Gastroesophageal sphincter (tissue), 4 donors: ENCODE results near the gene IKZF2. TPM values are rescaled to one million over a fixed set of nuclear protein-coding genes. Genes with fewer than 3 reads are reported as not detected.

Experiments
- ATAC-seq: fragments of 150-250 bp; one replicate; pipeline ENCODE4 v1.9.1; 2016; ENCODE audit warnings: mild to moderate bottlenecking, moderate library complexity
- H3K27ac ChIP-seq, 4 donors: fragments of 200-600 bp; sonication (generic) in 3 of 4; 1 replicate in 3 of 4; 2 replicates in 1 of 4; pipeline ENCODE4 v1.5.1; 2016 to 2019
- H3K27me3 ChIP-seq: fragments of 200-600 bp; sonication (generic); one replicate; pipeline ENCODE4 v1.5.1; 2019
- H3K36me3 ChIP-seq, 2 donors: fragments of 200-600 bp; sonication (generic); one replicate each; pipeline ENCODE4 v1.5.1; 2019; ENCODE audit warnings: control low read depth in 1 of 2
- H3K4me1 ChIP-seq, 3 donors: fragments of 200-600 bp; sonication (generic); 1 replicate in 2 of 3; 2 replicates in 1 of 3; pipeline ENCODE4 v1.5.1; 2016 to 2019; ENCODE audit warnings: control low read depth in 2 of 3
- H3K4me3 ChIP-seq, 2 donors: fragments of 200-600 bp; sonication (generic); one replicate each; pipeline ENCODE4 v1.5.1; 2019; ENCODE audit warnings: mild to moderate bottlenecking in 1 of 2, moderate library complexity in 1 of 2
- H3K9me3 ChIP-seq, 3 donors: fragments of 200-600 bp; sonication (generic); one replicate each; pipeline ENCODE4 v1.5.1; 2017 to 2019; ENCODE audit warnings: control low read depth in 2 of 3
- CTCF ChIP-seq, 4 experiments: fragments of 200-600 bp in 2 of 4; fragments of 450-650 bp in 2 of 4; sonication (generic) in 1 of 4; IDR thresholded peaks; one replicate each; pipeline ENCODE4 v1.5.1; 2017 to 2019; ENCODE audit warnings: antibody characterized with exemption in 4 of 4, mild to moderate bottlenecking in 2 of 4, moderate library complexity in 2 of 4
- EP300 ChIP-seq: sonication (generic); formaldehyde crosslinking; IDR thresholded peaks from one replicate; pipeline ENCODE4 v1.6.1; 2017; ENCODE audit warnings: antibody characterized with exemption, mild to moderate bottlenecking
- POLR2A ChIP-seq, 2 donors: fragments of 450-650 bp; IDR thresholded peaks; one replicate each; pipeline ENCODE4 v1.6.1; 2017; ENCODE audit warnings: antibody characterized with exemption in 2 of 2, mild to moderate bottlenecking in 2 of 2, moderate library complexity in 1 of 2
- POLR2AphosphoS5 ChIP-seq: sonication (generic); formaldehyde crosslinking; IDR thresholded peaks from one replicate; pipeline ENCODE4 v1.6.1; 2017; ENCODE audit warnings: antibody characterized with exemption
- WGBS, 2 donors: methylation state at CpG; one replicate each; pipeline ENCODE4 v1.1.5; 2018; ENCODE audit warnings: low coverage in 1 of 2; 5-methylcytosine and 5-hydroxymethylcytosine counted together
- total RNA-seq, 4 donors: library from RNA; depleted of rRNA; stranded (reverse); fragments of >200 nt; gene quantifications; one replicate each; pipeline ENCODE4 v1.1.0, GENCODE V29; 2016

The IKZF2 gene
- total RNA-seq, 4 donors from 2014 or later = 4.2 to 11.6 (median 9.6) TPM

- Histone ChIP-seq H3K27ac (no peak overlapping the region), H3K9me3 (no peaks in the 10 kb centered on the region), H3K36me3 (no peaks in the 10 kb centered on the region), H3K27me3 (no peaks in the 10 kb centered on the region), H3K4me3 (no peak overlapping the region), H3K4me1 (peaks cover 0 to 11% (median 0%) of the 10 kb centered on the region in 3 donors)
- TF ChIP-seq EP300 (no peak), CTCF (IDR thresholded peaks at IDR 0.05) (no peak), POLR2AphosphoS5 (no peak)
- WGBS, 2 donors = 70 to 84% methylated on average over 7 of the region's 7 CpGs
- ATAC-seq = no peak
These were observed 43.7 kb downstream of the IKZF2 start for GRCh38 chr2:213107728-213108127.

GRCh38 chr2:213105212-213105611, 46.2 kb downstream of the IKZF2 start:
- H3K36me3 ChIP-seq = no peaks in the 10 kb centered on the region
- ATAC-seq = no peak
- H3K9me3 ChIP-seq = no peaks in the 10 kb centered on the region
- TF ChIP-seq EP300 = no peak
- TF ChIP-seq POLR2AphosphoS5 = no peak
- no peak for TF ChIP-seq POLR2A (IDR thresholded peaks at IDR 0.05)
- WGBS, 2 donors = 63% methylated on average over 3 of the region's 3 CpGs; no CpG with 5 or more reads in 1 of the 2 donors
- H3K27ac ChIP-seq = no peak overlapping the region
- no peak overlapping the region for H3K4me3 ChIP-seq
- peaks cover 0 to 11% (median 0%) of the 10 kb centered on the region in 3 donors for H3K4me1 ChIP-seq
- H3K27me3 ChIP-seq = no peaks in the 10 kb centered on the region

- Histone ChIP-seq H3K4me3 (no peak overlapping the region), H3K36me3 (no peaks in the 10 kb centered on the region), H3K27ac (no peak overlapping the region), H3K27me3 (no peaks in the 10 kb centered on the region), H3K4me1 (peaks cover 0 to 11% (median 0%) of the 10 kb centered on the region in 3 donors), H3K9me3 (no peaks in the 10 kb centered on the region)
- TF ChIP-seq POLR2AphosphoS5 (no peak), CTCF (IDR thresholded peaks at IDR 0.05) (no peak), POLR2A (IDR thresholded peaks at IDR 0.05) (no peak)
- no peak for ATAC-seq
These were observed 46.6 kb downstream of the IKZF2 start for GRCh38 chr2:213104903-213105202.

GRCh38 chr2:213104092-213104902, 47.1 kb downstream of the IKZF2 start:
- 38 to 60% methylated on average over 7 of the region's 7 CpGs for WGBS, 2 donors
- no peak for TF ChIP-seq POLR2AphosphoS5
- no peak for TF ChIP-seq EP300
- TF ChIP-seq POLR2A (IDR thresholded peaks at IDR 0.05) = no peak
- TF ChIP-seq CTCF (IDR thresholded peaks at IDR 0.05) = no peak
- Histone ChIP-seq H3K27me3 (no peaks in the 10 kb centered on the region), H3K9me3 (no peaks in the 10 kb centered on the region), H3K27ac (no peak overlapping the region), H3K4me1 (peaks cover 0 to 11% (median 0%) of the 10 kb centered on the region in 3 donors), H3K4me3 (no peak overlapping the region), H3K36me3 (no peaks in the 10 kb centered on the region)
- no peak for ATAC-seq

- Histone ChIP-seq H3K9me3 (no peaks in the 10 kb centered on the region), H3K4me1 (peaks cover 0 to 17% (median 0%) of the 10 kb centered on the region in 3 donors), H3K36me3 (no peaks in the 10 kb centered on the region), H3K27me3 (no peaks in the 10 kb centered on the region), H3K27ac (no peak overlapping the region), H3K4me3 (no peak overlapping the region)
- no peak for ATAC-seq
- TF ChIP-seq CTCF (IDR thresholded peaks at IDR 0.05) (no peak), POLR2AphosphoS5 (no peak), EP300 (no peak), POLR2A (IDR thresholded peaks at IDR 0.05) (no peak)
- WGBS, 2 donors = 89 to 97% methylated on average over 4 to 5 of the region's 5 CpGs
These were observed 49.5 kb downstream of the IKZF2 start for GRCh38 chr2:213101692-213102460.
